Small intestine (tissue), 7 donors: ENCODE measurements around the gene ALKBH6. TPM values are rescaled to one million over a fixed set of nuclear protein-coding genes. Genes with fewer than 3 reads are reported as not detected.
A peak's percentile ranks its signal among the peaks of the same experiment; 100 is the strongest.

Source experiments
- DNase-seq, 2 donors: peaks; one replicate each; pipeline versions ENCODE4 v3.0.0 to v3.0.0-alpha.2; 2013
- FAIRE-seq: peaks from 2 replicates; lab custom pipeline; 2012; peaks lifted over from hg19 to GRCh38; lab: Jason Lieb, UNC
- H3K27ac ChIP-seq, 3 donors: one replicate each; pipeline ENCODE4 v1.5.1; 2013; ENCODE audit warnings: low read length in 2 of 3, mild to moderate bottlenecking in 2 of 3, control low read depth in 1 of 3, inconsistent platforms in 1 of 3, low read depth in 1 of 3, moderate library complexity in 1 of 3
- H3K27me3 ChIP-seq, 3 donors: one replicate each; pipeline ENCODE4 v1.6.1; 2013; ENCODE audit warnings: low read length in 3 of 3, inconsistent platforms in 1 of 3; ENCODE audit not compliant: control insufficient read depth in 3 of 3, insufficient read depth in 3 of 3
- H3K36me3 ChIP-seq, 3 donors: one replicate each; pipeline ENCODE4 v1.6.1; 2013; ENCODE audit warnings: low read length in 3 of 3, inconsistent platforms in 1 of 3, low read depth in 1 of 3, mild to moderate bottlenecking in 1 of 3, moderate library complexity in 1 of 3; ENCODE audit not compliant: control insufficient read depth in 3 of 3, insufficient read depth in 2 of 3
- H3K4me1 ChIP-seq, 3 donors: one replicate each; pipeline ENCODE4 v1.6.1; 2013; ENCODE audit warnings: low read length in 2 of 3, inconsistent platforms in 1 of 3, low read depth in 1 of 3, mild to moderate bottlenecking in 1 of 3, moderate library complexity in 1 of 3; ENCODE audit not compliant: control insufficient read depth in 3 of 3, insufficient read depth in 2 of 3
- H3K4me3 ChIP-seq, 3 donors: one replicate each; pipeline ENCODE4 v1.5.1; 2013; ENCODE audit warnings: low read length in 3 of 3, control low read depth in 1 of 3, inconsistent platforms in 1 of 3, low read depth in 1 of 3, mild to moderate bottlenecking in 1 of 3, moderate library complexity in 1 of 3
- H3K9me3 ChIP-seq, 2 donors: one replicate each; pipeline ENCODE4 v1.6.1; 2013; ENCODE audit warnings: low read depth in 1 of 2, low read length in 1 of 2; ENCODE audit not compliant: control insufficient read depth in 2 of 2, insufficient read depth in 1 of 2
- WGBS, 3 donors: extraction: QIAGEN DNeasy Blood & Tissue Kit; methylation state at CpG; one replicate each; pipeline ENCODE4 v1.1.7; 2013; 5-methylcytosine and 5-hydroxymethylcytosine counted together
- polyA plus RNA-seq, 4 donors: library from polyadenylated mRNA; stranded (reverse) in 3 of 4; unstranded in 1 of 4; fragments of 200-250 nt in 3 of 4; fragments of 120-200 nt in 1 of 4; gene quantifications; one replicate each; pipeline versions ENCODE4 v1.2.1 to v1.2.3, GENCODE V29; 2013
- donor health status: healthy with polysubstance abuse.
- donor health status: control.
- donor health status: control.
- donor health status: Bipolar disorder and iron deficiency.
- donor health status: healthy.

ALKBH6 gene
- polyA plus RNA-seq, 4 donors = 14.3 to 19.7 (median 15.6) TPM

GRCh38 chr19:36026091-36026876 is 12.3 kb upstream of the ALKBH6 start:
- H3K36me3 ChIP-seq = peaks cover 0 to 41% (median 0%) of the 10 kb centered on the region in 3 donors
- H3K4me1 ChIP-seq = no peaks in the 10 kb centered on the region
- no peak for DNase-seq
- FAIRE-seq = no peak
- 94 to 97% (median 95%) methylated on average over 45 to 49 of the region's 49 CpGs for WGBS, 3 donors
- H3K27ac ChIP-seq = no peak overlapping the region
- no peak overlapping the region for H3K4me3 ChIP-seq
- H3K27me3 ChIP-seq = no peaks in the 10 kb centered on the region
- H3K9me3 ChIP-seq = no peaks in the 10 kb centered on the region

GRCh38 chr19:36025541-36025940 is 11.5 kb upstream of the ALKBH6 start:
- Histone ChIP-seq H3K27me3 (no peaks in the 10 kb centered on the region), H3K27ac (no peak overlapping the region), H3K4me1 (no peaks in the 10 kb centered on the region), H3K36me3 (peaks cover 0 to 47% (median 2%) of the 10 kb centered on the region in 3 donors), H3K4me3 (no peak overlapping the region), H3K9me3 (no peaks in the 10 kb centered on the region)
- FAIRE-seq (no peak), DNase-seq (no peak)
- WGBS, 3 donors = 6 to 46% (median 46%) methylated on average over 1 of the region's 1 CpG

GRCh38 chr19:36023432-36023831 is 9.4 kb upstream of the ALKBH6 start:
- peaks cover 0 to 59% (median 2%) of the 10 kb centered on the region in 3 donors for H3K36me3 ChIP-seq
- H3K27me3 ChIP-seq = no peaks in the 10 kb centered on the region
- no peak overlapping the region for H3K27ac ChIP-seq
- no peaks in the 10 kb centered on the region for H3K9me3 ChIP-seq
- 92 to 96% (median 94%) methylated on average over 5 of the region's 5 CpGs for WGBS, 3 donors
- FAIRE-seq (no peak), DNase-seq (no peak)
- H3K4me3 ChIP-seq = no peak overlapping the region
- no peaks in the 10 kb centered on the region for H3K4me1 ChIP-seq

- Histone ChIP-seq H3K36me3 (peaks cover 2 to 56% (median 2%) of the 10 kb centered on the region in 3 donors), H3K27me3 (no peaks in the 10 kb centered on the region), H3K4me3 (no peak overlapping the region), H3K4me1 (no peaks in the 10 kb centered on the region), H3K27ac (no peak overlapping the region), H3K9me3 (no peaks in the 10 kb centered on the region)
- DNase-seq (no peak), FAIRE-seq (no peak)
- WGBS, 3 donors = 89 to 92% (median 91%) methylated on average over 22 of the region's 22 CpGs
Observed at GRCh38 chr19:36019061-36019670, 5.2 kb upstream of the ALKBH6 start.

- Histone ChIP-seq H3K27ac (peak overlapping the region in 2 of 3 donors; percentile 42 to 78), H3K4me1 (peaks cover 4 to 17% (median 5%) of the 10 kb centered on the region in 3 donors), H3K4me3 (peak overlapping the region; percentile 66 to 91 (median 69)), H3K9me3 (no peaks in the 10 kb centered on the region), H3K36me3 (peaks cover 0 to 17% (median 2%) of the 10 kb centered on the region in 3 donors), H3K27me3 (no peaks in the 10 kb centered on the region)
- FAIRE-seq (no peak), DNase-seq (no peak)
- WGBS, 3 donors = 33 to 34% (median 34%) methylated on average over 15 of the region's 15 CpGs
Observed at GRCh38 chr19:36013280-36014011, 567 bp downstream of the ALKBH6 start.

- peaks cover 4 to 21% (median 5%) of the 10 kb centered on the region in 3 donors for H3K4me1 ChIP-seq
- DNase-seq = no peak
- no peaks in the 10 kb centered on the region for H3K9me3 ChIP-seq
- peaks cover 0 to 8% (median 0%) of the 10 kb centered on the region in 3 donors for H3K36me3 ChIP-seq
- H3K4me3 ChIP-seq = no peak overlapping the region
- FAIRE-seq = no peak
- WGBS, 3 donors = 94 to 95% (median 94%) methylated on average over 10 to 11 of the region's 11 CpGs
- H3K27me3 ChIP-seq = no peaks in the 10 kb centered on the region
- no peak overlapping the region for H3K27ac ChIP-seq
Observed at GRCh38 chr19:36010402-36010801, 3.6 kb downstream of the ALKBH6 start.

- DNase-seq = no peak
- Histone ChIP-seq H3K36me3 (peaks cover 0 to 13% (median 0%) of the 10 kb centered on the region in 3 donors), H3K27ac (no peak overlapping the region), H3K9me3 (no peaks in the 10 kb centered on the region), H3K4me3 (peak overlapping the region in 2 of 3 donors; percentile 28 to 52), H3K27me3 (no peaks in the 10 kb centered on the region), H3K4me1 (peaks cover 4 to 21% (median 5%) of the 10 kb centered on the region in 3 donors)
- no peak for FAIRE-seq
- WGBS, 3 donors = 50 to 62% (median 62%) methylated on average over 15 of the region's 15 CpGs
Observed at GRCh38 chr19:36009633-36010379, 4.2 kb downstream of the ALKBH6 start.
